Spinal cord (tissue), 10 donors: ENCODE measurements around the gene CLDN19. TPM values are rescaled to one million over a fixed set of nuclear protein-coding genes. Genes with fewer than 3 reads are reported as not detected.

ENCODE experiments used
- DNase-seq, 6 donors: peaks; one replicate each; pipeline versions ENCODE4 v3.0.0 to v3.0.0-alpha.2; 2013 to 2015; ENCODE audit warnings: low spot score in 6 of 6, low read depth in 4 of 6
- H3K27ac ChIP-seq: one replicate; pipeline ENCODE4 v1.5.1; 2013; ENCODE audit warnings: low read depth, low read length, control low read depth
- H3K27me3 ChIP-seq: one replicate; pipeline ENCODE4 v1.6.1; 2013; ENCODE audit warnings: low read length; ENCODE audit not compliant: control insufficient read depth, insufficient read depth
- H3K36me3 ChIP-seq: one replicate; pipeline ENCODE4 v1.6.1; 2013; ENCODE audit warnings: low read length; ENCODE audit not compliant: control insufficient read depth, insufficient read depth
- H3K4me1 ChIP-seq: one replicate; pipeline ENCODE4 v1.6.1; 2013; ENCODE audit warnings: low read length; ENCODE audit not compliant: control insufficient read depth, insufficient read depth
- H3K4me3 ChIP-seq: one replicate; pipeline ENCODE4 v1.5.1; 2013; ENCODE audit warnings: low read depth, low read length, control low read depth
- H3K9me3 ChIP-seq: one replicate; pipeline ENCODE4 v1.6.1; 2013; ENCODE audit warnings: low read length; ENCODE audit not compliant: control insufficient read depth, insufficient read depth
- WGBS: methylation state at CpG from one replicate; pipeline ENCODE4 v1.1.5; 2013; ENCODE audit warnings: missing lambda C conversion rate; ENCODE audit not compliant: insufficient coverage; 5-methylcytosine and 5-hydroxymethylcytosine counted together
- polyA plus RNA-seq, 2 donors: library from polyadenylated mRNA; unstranded; fragments of 120-200 nt; gene quantifications; one replicate each; pipeline ENCODE4 v1.2.1, GENCODE V29; 2013; ENCODE audit not compliant: insufficient read length in 2 of 2
- total RNA-seq, 2 donors: library from RNA; depleted of rRNA in 1 of 2; stranded (reverse); fragments of 120-200 nt in 1 of 2; fragments of >200 nt in 1 of 2; gene quantifications; one replicate each; pipeline versions ENCODE4 v1.2.3 to v1.2.4, GENCODE V29; 2013 to 2014
- donor health status: healthy.

The CLDN19 gene
- total and polyA plus RNA-seq, 4 donors: 2.7 to 20.6 (median 12.5) TPM

DNA sequence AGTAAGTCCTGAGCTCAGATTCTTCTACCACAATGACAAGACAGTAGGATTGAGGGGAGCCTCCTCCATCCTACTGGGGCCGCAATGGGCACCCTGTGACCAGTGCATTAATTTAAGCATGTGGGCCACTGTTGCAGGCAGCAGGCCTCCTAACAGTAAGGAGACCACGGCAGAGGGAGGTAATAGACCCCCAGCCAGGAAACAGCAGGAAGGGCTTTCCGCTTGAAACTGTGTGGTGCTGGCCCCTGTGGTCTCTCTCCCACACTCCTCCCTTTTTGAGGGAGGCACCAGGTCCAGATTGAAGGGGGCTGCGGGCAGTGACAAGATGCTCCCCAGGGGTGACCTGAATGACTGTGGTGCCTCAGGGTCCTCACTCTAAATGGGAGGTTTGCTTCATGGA lies 1.7 kb upstream of the CLDN19 start:
- H3K4me1 ChIP-seq: peaks cover 53% of the 10 kb centered on the region
- peak overlapping the region; percentile 81 for H3K27ac ChIP-seq
- 69% methylated on average over 2 of the region's 4 CpGs for WGBS
- H3K9me3 ChIP-seq: no peaks in the 10 kb centered on the region
- H3K27me3 ChIP-seq: no peaks in the 10 kb centered on the region
- H3K4me3 ChIP-seq: no peak overlapping the region
- DNase-seq: no peak
- peaks cover 16% of the 10 kb centered on the region for H3K36me3 ChIP-seq

GRCh38 chr1:42740851-42741580 lies 980 bp upstream of the CLDN19 start:
- H3K4me1 ChIP-seq: peaks cover 56% of the 10 kb centered on the region
- H3K36me3 ChIP-seq: peaks cover 9% of the 10 kb centered on the region
- peak in 2 of 6 donors; percentile 48 to 58 for DNase-seq
- H3K27ac ChIP-seq: peak overlapping the region; percentile 81
- no peaks in the 10 kb centered on the region for H3K9me3 ChIP-seq
- no peak overlapping the region for H3K4me3 ChIP-seq
- no peaks in the 10 kb centered on the region for H3K27me3 ChIP-seq
- WGBS: 37% methylated on average over 6 of the region's 19 CpGs

- Histone ChIP-seq H3K27me3 (no peaks in the 10 kb centered on the region), H3K27ac (no peak overlapping the region), H3K9me3 (no peaks in the 10 kb centered on the region), H3K4me3 (peak overlapping the region; percentile 39), H3K36me3 (peaks cover 7% of the 10 kb centered on the region), H3K4me1 (peaks cover 61% of the 10 kb centered on the region)
- 88% methylated on average over 8 of the region's 8 CpGs for WGBS
- no peak for DNase-seq
Measured at GRCh38 chr1:42738678-42739226, 1.3 kb downstream of the CLDN19 start.

- 90% methylated on average over 21 of the region's 21 CpGs for WGBS
- H3K27ac ChIP-seq: no peak overlapping the region
- H3K4me1 ChIP-seq: peaks cover 55% of the 10 kb centered on the region
- H3K36me3 ChIP-seq: peaks cover 10% of the 10 kb centered on the region
- DNase-seq: no peak
- H3K27me3 ChIP-seq: no peaks in the 10 kb centered on the region
- H3K9me3 ChIP-seq: no peaks in the 10 kb centered on the region
- peak overlapping the region; percentile 39 for H3K4me3 ChIP-seq
Measured at GRCh38 chr1:42737986-42738677, 1.9 kb downstream of the CLDN19 start.

DNA sequence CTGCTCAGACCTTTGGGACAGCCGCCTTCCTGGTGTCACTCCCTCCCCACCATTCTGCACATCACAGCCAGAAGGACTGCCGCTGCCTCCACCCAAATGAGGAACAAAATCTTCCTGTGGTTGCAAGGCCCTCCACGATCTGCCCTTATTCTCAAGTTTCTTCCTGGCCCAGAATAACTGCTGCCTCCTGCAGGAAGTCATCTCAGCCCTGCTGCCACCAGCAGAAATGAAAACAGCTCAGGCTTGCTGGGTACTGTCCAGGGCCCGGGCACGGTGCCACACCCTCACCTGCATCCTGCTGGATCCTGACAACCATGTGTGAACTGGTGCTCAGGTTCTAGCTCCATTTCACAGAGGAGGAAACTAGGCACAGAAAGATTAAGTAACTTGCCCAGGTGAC lies 2.8 kb downstream of the CLDN19 start:
- no peak for DNase-seq

DNA sequence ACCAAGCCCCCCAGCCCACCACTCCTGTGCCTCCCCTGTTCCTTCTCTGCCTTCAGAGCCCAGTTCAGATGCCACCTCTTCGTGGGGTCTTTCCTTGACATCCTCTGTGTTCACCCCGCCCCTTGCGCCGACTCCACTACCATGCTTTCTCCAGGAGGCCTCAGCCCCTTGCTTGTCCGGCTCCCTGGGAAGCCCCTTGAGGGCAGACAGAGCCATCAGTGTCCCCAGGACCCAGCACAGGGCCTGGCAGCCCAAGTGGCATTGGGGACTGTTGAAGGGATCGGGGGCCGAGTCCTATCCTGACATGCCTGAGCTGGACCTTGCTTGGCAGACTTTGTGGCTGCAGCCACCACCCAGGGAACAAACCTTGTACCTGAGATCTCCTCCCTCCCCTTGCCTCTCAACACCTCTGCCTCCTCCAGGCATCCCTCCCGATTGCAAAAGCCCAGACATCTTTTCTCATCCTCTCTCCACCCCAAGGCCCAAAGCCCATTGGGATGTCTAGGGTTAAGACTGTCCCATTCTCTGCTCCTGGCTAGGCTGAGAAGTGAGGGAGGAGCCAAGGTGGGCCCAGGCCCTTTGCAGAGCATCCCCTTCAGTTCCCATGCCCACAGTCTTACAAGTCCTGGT lies 3.4 kb downstream of the CLDN19 start:
- H3K27ac ChIP-seq: no peak overlapping the region
- 77% methylated on average over 5 of the region's 8 CpGs for WGBS
- H3K4me1 ChIP-seq: peaks cover 41% of the 10 kb centered on the region
- H3K4me3 ChIP-seq: no peak overlapping the region
- H3K27me3 ChIP-seq: no peaks in the 10 kb centered on the region
- H3K9me3 ChIP-seq: no peaks in the 10 kb centered on the region
- DNase-seq: no peak
- peaks cover 10% of the 10 kb centered on the region for H3K36me3 ChIP-seq

More for the DNA sequence above, 2.8 kb downstream of the CLDN19 start:
- H3K4me1 ChIP-seq: peaks cover 47% of the 10 kb centered on the region
- no peak overlapping the region for H3K27ac ChIP-seq
- H3K4me3 ChIP-seq: no peak overlapping the region
- WGBS: 81% methylated on average over 5 of the region's 5 CpGs
- H3K27me3 ChIP-seq: no peaks in the 10 kb centered on the region
- no peaks in the 10 kb centered on the region for H3K9me3 ChIP-seq
- peaks cover 10% of the 10 kb centered on the region for H3K36me3 ChIP-seq

DNA sequence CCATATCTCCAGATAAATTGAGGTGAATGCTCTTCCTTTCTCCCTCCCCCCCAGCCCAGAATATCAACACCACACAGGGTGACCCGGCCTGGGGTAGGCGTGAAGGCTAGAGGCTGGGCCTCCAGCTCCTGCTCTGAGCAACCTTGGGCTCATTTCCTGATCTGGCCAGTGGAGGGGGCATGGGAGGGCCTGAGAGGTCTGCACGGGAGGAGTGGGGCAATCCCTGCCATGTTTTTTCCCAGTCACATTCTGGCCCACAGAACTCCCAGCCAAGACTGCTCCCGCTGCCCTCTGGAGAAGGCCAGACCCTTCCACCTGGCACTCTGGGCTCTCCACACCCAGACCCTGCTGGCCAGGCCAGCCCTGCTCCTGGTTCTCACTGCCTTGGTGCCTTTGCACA lies 3.9 kb downstream of the CLDN19 start:
- no peak for DNase-seq
- H3K36me3 ChIP-seq: peaks cover 10% of the 10 kb centered on the region
- H3K4me3 ChIP-seq: no peak overlapping the region
- 85% methylated on average over 2 of the region's 4 CpGs for WGBS
- H3K27me3 ChIP-seq: no peaks in the 10 kb centered on the region
- H3K27ac ChIP-seq: no peak overlapping the region
- H3K4me1 ChIP-seq: peaks cover 36% of the 10 kb centered on the region
- H3K9me3 ChIP-seq: no peaks in the 10 kb centered on the region

DNA sequence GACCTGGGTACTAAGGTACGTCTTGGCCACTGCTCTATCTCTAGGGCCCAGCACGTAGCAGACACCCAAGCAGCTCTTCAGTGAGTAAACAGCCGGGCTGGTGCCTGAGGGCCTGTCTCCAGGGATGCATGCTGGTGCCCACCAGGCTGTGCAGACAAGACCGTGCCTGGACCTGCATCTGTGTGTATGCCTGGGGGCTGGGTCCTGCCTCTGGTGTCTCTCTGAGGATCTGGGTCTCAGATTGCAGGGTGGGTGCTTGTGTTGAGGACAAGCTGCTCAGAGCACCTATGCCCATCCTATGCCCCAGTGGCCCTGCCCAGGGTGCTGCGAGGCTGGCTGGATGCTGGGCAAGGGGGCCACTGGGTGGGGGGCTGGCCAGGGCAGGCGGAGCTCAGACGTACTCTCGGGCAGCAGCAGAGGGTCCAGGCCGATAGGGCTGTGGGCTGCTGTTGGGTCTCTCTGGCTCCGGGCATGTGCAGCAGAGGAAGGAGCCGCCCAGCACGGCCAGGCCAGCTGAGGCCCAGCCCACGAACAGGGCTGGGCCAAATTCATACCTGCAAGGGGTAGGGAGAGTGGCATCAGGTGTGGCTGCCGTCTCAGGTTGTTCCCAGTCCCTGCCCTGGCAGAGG lies 4.4 kb downstream of the CLDN19 start:
- Histone ChIP-seq H3K27me3 (no peaks in the 10 kb centered on the region), H3K4me3 (no peak overlapping the region), H3K27ac (no peak overlapping the region), H3K9me3 (no peaks in the 10 kb centered on the region), H3K36me3 (peaks cover 10% of the 10 kb centered on the region), H3K4me1 (peaks cover 30% of the 10 kb centered on the region)
- 87% methylated on average over 12 of the region's 14 CpGs for WGBS
- no peak for DNase-seq

GRCh38 chr1:42735056-42735455 lies 5.0 kb downstream of the CLDN19 start:
- DNase-seq: no peak
- Histone ChIP-seq H3K27me3 (no peaks in the 10 kb centered on the region), H3K9me3 (no peaks in the 10 kb centered on the region), H3K4me1 (peaks cover 25% of the 10 kb centered on the region), H3K4me3 (no peak overlapping the region), H3K36me3 (peaks cover 10% of the 10 kb centered on the region), H3K27ac (no peak overlapping the region)
- 84% methylated on average over 10 of the region's 11 CpGs for WGBS
